ENCODE data around the gene SLC34A2.

SLC34A2 gene

GRCh38 chr4:25663781-25664180, 8.1 kb downstream of the SLC34A2 start:
- DNase-seq: no peak

DNA sequence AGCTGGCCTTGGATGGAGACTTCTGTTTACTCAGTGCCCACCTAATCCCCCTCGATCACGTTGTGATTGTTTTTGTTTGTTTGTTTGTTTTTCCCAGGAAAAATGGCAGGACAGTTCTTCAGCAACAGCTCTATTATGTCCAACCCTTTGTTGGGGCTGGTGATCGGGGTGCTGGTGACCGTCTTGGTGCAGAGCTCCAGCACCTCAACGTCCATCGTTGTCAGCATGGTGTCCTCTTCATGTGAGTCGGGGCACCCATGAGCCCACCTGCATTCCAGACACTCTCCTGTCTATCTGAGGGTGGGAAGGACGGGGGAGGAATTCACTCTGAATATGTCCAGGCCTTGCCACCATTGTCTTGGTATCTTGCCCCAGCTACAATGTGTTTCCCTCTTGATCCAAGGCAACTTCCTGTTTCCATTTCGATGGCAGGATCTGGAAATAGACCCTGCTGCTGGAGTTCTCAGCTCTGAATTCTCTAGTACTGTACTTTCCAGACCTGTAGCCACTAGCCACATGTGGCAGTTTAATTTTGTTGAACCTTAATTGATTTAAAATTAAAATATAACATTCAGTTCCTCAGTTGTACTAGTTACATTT, 10.5 kb downstream of the SLC34A2 start:
- no peak for DNase-seq

DNA sequence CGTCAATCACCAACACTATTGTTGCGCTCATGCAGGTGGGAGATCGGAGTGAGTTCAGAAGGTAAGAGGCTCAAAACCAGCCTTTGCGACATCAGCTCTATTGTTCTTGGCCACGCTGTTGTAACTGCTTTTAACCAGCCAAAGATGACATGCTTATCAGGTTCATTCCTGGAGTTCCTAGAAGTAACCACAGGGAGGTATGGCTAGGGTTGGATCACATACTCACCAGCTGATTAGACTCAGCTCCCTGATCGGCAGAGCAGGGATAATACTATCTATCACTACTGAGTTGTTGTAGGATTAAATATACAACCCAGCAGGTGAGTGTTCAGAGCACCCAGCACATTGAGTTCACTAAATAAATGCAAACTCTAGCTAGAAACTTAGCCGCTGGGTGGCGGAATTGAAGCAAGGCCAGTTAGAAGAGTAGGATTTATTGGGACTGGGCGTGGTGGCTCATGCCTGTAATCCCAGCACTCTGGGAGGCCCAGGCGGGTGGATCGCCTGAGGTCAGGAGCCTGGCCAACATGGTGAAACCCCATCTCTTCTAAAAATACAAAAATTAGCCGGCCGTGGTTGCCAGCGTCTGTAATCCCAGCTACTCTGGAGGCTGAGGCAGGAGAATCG, 12.4 kb downstream of the SLC34A2 start:
- no peak for DNase-seq

GRCh38 chr4:25670991-25671390, 15.3 kb downstream of the SLC34A2 start:
- DNase-seq: no peak

GRCh38 chr4:25672756-25673155, 17.1 kb downstream of the SLC34A2 start:
- DNase-seq: no peak

DNA sequence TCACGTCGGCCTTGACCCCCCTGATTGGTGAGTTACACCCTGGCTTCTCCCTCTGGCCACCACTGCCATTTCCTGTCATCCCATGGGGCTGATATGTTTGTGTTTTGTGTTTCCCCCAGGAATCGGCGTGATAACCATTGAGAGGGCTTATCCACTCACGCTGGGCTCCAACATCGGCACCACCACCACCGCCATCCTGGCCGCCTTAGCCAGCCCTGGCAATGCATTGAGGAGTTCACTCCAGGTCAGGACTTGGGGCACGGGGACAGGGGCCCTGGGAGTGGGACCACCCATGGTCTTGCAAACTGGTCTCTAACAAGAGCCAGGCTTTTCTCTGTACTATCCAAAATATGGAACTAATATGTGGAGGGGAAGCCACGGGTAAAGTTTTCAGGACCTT, 18.7 kb downstream of the SLC34A2 start:
- DNase-seq: no peak

- no peak for DNase-seq
Observed at GRCh38 chr4:25676221-25676620, 20.6 kb downstream of the SLC34A2 start.

DNA sequence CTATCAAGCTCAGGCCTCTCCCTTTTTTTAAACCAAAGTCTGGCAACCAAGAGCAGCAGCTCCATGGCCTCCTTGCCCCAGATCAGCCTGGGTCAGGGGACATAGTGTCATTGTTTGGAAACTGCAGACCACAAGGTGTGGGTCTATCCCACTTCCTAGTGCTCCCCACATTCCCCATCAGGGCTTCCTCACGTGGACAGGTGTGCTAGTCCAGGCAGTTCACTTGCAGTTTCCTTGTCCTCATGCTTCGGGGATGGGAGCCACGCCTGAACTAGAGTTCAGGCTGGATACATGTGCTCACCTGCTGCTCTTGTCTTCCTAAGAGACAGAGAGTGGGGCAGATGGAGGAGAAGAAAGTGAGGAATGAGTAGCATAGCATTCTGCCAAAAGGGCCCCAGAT, 21.5 kb downstream of the SLC34A2 start:
- DNase-seq: no peak

- no peak for DNase-seq
Observed at GRCh38 chr4:25677943-25678342, 22.3 kb downstream of the SLC34A2 start.

DNA sequence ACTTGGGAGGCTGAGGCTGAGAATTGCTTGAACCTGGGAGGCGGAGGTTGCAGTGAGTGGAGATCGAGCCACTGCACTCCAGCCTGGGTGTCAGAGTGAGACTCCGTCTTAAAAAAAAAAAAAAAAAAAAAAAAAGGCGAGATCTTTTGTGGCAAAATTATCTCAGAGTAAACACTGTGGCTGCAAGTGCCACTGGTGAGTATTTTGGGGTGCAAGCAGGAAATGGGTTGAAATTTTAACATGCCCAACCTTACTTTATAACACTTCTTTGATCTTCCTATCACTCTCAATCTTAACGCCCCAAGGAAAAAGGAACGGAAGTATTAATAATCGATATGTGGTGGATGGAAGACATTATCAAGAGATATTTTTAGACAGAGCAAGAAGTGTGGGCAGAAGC, 32.1 kb downstream of the SLC34A2 start:
- DNase-seq: peak in 1 of 2 donors; percentile 40

DNA sequence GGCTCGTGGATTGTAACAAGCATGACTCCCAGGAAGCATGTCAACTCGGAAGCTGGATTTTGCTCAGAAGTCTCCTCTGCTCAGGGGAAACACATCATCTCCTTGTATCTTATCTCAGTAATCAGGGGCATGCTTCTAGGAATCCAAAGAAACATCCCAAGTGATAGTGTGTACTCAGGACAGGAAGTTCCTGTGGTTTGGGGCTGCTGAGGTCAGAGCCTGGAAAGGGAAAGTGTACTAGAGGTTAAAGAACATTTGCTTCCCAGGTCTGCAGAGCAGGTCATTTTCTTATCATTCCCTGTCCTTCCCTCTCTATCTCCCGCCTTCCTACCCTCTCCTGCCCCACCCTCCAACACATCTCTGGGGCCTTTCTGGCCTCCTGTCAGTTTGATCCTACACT, 38.8 kb downstream of the SLC34A2 start:
- DNase-seq: no peak

DNA sequence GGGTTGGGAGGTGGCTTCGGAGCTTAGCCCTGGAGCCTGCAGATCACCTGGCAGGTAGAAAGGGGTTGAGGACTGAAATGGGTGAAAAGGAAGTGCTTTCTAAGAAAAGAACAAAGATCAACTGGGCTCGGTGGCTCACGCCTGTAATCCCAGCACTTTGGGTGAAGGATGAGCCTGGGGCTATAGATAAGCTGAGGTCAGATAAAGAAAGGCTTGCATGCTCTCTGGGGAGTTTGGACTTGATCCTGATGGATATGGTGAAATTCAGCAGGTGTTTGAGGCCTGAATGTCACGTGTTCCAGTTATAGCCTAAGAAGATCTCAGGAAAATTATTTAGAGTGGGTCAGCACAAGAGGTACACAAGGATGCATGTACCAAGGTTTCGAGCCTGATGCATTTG, 40.8 kb downstream of the SLC34A2 start:
- no peak for DNase-seq

GRCh38 chr4:25697516-25697915, 41.9 kb downstream of the SLC34A2 start:
- DNase-seq: no peak

DNA sequence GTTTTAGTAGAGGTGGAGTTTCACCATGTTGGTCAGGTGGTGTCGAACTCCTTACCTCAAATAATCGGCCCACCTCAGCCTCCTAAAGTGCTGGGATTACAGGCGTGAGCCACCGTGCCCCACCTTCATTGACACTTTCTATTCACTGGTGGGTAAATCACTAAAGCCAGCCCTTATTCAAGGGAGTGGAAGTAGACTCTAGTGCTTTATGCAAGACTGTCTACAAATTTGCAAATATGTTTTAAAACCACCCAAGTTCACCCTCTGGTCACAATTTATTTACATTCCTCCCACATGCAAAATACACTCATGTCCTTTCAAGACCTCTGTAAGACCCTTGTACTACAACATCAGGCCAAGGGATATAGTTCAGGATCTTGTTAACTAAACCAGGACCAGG, 45.0 kb downstream of the SLC34A2 start:
- DNase-seq: no peak

DNA sequence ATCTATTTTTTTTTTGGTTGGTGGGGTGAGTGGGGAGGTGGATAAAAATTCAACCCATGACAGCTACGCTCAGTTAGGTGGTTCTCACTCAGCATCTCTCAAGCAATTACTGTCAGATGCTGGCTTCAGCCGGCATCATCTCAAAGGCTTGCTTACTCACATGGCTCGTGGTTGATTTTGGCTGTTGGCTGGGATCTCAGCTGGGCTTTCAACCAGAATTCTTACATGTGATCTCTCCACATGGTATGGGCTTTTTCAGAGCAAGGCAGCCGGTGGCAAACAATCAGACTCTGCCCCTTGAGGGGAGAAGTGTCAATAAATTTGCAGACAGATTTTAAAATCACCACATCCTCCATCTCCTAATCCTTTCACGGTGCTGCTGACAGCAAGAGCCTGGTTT, 47.2 kb downstream of the SLC34A2 start:
- no peak for DNase-seq

GRCh38 chr4:25703731-25704388, 48.2 kb downstream of the SLC34A2 start:
- no peak for DNase-seq

DNA sequence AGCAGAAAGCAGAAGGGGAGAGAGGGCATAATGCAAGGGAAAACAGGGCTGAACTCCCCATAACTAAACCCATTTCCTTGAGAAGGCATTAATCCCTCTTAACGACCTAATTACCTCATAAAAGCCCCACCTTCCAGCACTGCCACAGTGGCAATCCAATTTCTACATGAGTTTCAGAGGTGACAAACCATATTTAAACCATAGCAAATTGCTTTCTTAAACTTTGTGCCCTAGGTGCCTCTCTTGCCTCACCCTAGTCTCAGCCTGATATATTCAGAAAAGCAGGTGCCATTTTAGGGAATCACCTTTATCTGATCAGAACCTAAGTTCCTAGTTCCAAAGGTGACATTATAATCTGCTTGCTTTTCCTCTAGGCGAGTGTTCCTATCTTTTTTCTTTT, 48.9 kb downstream of the SLC34A2 start:
- DNase-seq: no peak

- DNase-seq: no peak
Observed at GRCh38 chr4:25710637-25711036, 55.0 kb downstream of the SLC34A2 start.

DNA sequence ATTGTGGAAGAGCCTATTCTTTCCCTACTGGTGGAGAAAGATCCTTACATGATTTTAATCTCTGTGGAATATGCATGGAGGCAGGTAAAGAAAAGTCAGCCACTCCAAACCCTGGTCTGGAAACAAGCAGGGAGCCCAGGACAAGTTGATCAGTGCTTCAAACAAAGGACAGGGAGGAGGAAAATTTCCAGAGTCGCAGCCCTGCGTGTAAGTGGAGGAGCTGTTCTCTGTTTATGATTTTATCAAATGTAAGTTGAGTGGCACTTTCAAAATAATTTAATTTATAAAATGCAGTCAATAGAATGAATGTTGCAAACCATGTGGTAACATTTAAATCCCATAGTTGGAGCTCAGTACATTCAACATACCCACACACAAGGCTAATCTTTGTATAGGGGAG, 57.0 kb downstream of the SLC34A2 start:
- no peak for DNase-seq

DNA sequence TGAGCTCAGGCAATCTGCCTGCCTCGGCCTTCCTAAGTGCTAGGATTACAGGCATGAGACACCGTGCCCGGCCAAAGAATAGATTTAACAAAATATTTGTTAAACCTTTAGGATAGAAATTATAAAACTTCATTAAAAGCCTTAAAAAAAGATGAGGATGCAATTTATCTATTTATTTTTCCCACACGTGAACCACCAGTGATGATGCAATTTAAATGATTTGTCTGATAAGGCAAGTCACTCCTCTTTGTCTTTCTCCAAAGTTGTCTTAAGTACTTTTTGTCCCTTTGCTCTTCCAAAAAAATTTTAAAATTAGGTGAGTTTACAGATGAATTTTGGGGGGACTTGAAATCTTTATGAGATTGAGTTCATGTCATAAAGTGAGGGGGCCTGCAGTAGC, 58.2 kb downstream of the SLC34A2 start:
- no peak for DNase-seq

DNA sequence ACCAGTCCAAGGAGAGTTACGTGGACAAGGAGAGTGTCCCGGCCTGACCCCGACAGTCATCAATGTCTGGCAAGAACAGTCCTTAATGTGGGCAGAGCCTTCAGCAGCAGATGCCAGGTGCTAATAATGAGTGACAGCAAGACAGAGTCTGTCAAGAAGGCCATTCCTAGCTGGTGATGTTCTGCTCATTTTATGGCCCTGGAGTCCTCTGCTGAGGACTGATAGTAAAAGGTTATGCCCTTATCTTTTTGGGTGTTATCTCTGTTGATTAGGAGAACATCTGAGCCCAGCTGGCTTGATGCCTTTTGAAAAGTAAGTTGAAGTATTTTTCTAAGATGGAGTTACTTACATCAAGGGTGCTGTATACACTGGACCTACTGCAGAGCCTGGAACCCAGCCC, 67.3 kb downstream of the SLC34A2 start:
- no peak for DNase-seq

GRCh38 chr4:25723409-25723808, 67.8 kb downstream of the SLC34A2 start:
- no peak for DNase-seq

DNA sequence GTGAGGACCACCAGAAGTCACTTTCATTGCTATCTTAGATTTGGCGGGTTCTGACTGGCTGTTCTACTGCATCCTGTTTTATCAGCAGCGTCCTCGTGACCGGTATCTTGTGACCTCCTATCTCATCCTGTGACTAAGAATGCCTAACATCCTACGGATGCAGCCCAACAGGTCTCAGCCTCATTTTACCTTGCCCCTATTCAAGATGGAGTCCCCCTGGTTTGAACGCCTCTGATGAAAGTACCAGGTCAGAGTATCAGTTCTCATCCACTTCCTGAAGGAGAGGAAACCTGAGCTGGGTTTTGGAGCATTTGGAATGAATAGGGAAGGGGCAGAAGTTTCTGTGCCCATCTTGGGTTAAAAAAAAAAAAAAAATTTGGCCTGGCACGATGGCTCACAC, 70.2 kb downstream of the SLC34A2 start:
- DNase-seq: no peak

- DNase-seq: no peak
Observed at GRCh38 chr4:25727711-25728493, 72.3 kb downstream of the SLC34A2 start.
